K562 (cell line): ENCODE measurements around the gene POMP. TPM values are rescaled to one million over a fixed set of nuclear protein-coding genes. Genes with fewer than 3 reads are reported as not detected.
A peak's percentile ranks its signal among the peaks of the same experiment; 100 is the strongest.

Source experiments
- ATAC-seq: fragments of 200-7000 bp; cut with Tn5 transposase; 3 replicates; pipeline ENCODE4 v1.9.1; 2020; ENCODE audit warnings: moderate library complexity
- BruUV-seq: library from RNA; stranded (reverse); fragments of 400-500 nt; replicated peaks from 2 replicates; lab custom pipeline; 2021; lab: Mats Ljungman, UMichigan
- CTCF ChIA-PET: fragments of 300-600 bp; formaldehyde crosslinking; extraction: SDS; loops from one replicate; lab custom pipeline; 2021; ENCODE audit warnings: low intra/inter-chr PET ratio; lab: Yijun Ruan, JAX
- POLR2A ChIA-PET: fragments of 300-600, 350-650 bp; sonication (Branson Sonifier 250); formaldehyde crosslinking; extraction: SDS; loops from one replicate; lab custom pipeline; 2021; ENCODE audit warnings: antibody characterized with exemption, inconsistent platforms; lab: Yijun Ruan, JAX
- DNase-seq, 4 experiments: peaks; one replicate each; pipeline versions ENCODE4 v3.0.0 to v3.0.0-alpha.2; 2011 to 2018; ENCODE audit warnings: low spot score in 3 of 4, mixed read lengths in 3 of 4; ENCODE audit errors: extremely low read depth in 1 of 4
- FAIRE-seq: peaks from 2 replicates; lab custom pipeline; 2011; peaks lifted over from hg19 to GRCh38; lab: Jason Lieb, UNC
- H2AFZ ChIP-seq: 2 replicates; pipeline ENCODE4 v1.6.0; 2011; ENCODE audit warnings: low read depth, low read length, control low read depth, inconsistent platforms
- H3K27ac ChIP-seq: fragments of 200-600 bp; 3 replicates; pipeline ENCODE4 v1.8.0; 2011; ENCODE audit warnings: low read depth, mild to moderate bottlenecking, control low read depth, inconsistent platforms, low read length, moderate library complexity, mixed read lengths; ENCODE audit errors: extremely low read depth
- H3K27me3 ChIP-seq, 2 experiments: fragments of 300-600 bp in 1 of 2; 2 replicates in 1 of 2; 3 replicates in 1 of 2; pipeline versions ENCODE4 v1.6.0 to v1.8.0; 2011; ENCODE audit warnings: inconsistent platforms in 2 of 2, low read length in 2 of 2, mild to moderate bottlenecking in 1 of 2, mixed read lengths in 1 of 2, moderate library complexity in 1 of 2; ENCODE audit not compliant: control insufficient read depth in 2 of 2, insufficient read depth in 2 of 2
- H3K36me3 ChIP-seq: fragments of 300-600 bp; 3 replicates; pipeline ENCODE4 v1.8.0; 2011; ENCODE audit warnings: mild to moderate bottlenecking, low read length, inconsistent platforms; ENCODE audit not compliant: control insufficient read depth, insufficient read depth
- H3K4me1 ChIP-seq, 2 experiments: fragments of 200-600 bp in 1 of 2; replicated peaks in 1 of 2; 2 replicates in 1 of 2; 3 replicates in 1 of 2; pipeline versions ENCODE4 v1.5.1 to v1.8.0; 2011; ENCODE audit warnings: inconsistent platforms in 2 of 2, low read length in 2 of 2, mild to moderate bottlenecking in 1 of 2, mixed read lengths in 1 of 2, moderate library complexity in 1 of 2; ENCODE audit not compliant: control insufficient read depth in 2 of 2, insufficient read depth in 2 of 2
- H3K4me2 ChIP-seq: 2 replicates; pipeline ENCODE4 v1.6.1; 2011; ENCODE audit warnings: low read length, control low read depth, inconsistent platforms, mixed read lengths; ENCODE audit not compliant: insufficient read depth
- H3K4me3 ChIP-seq: fragments of 200-600 bp; sonication (generic), shearing (Covaris generic); 2 replicates; pipeline ENCODE4 v1.5.1; 2016; ENCODE audit warnings: control low read depth, inconsistent platforms
- H3K79me2 ChIP-seq: fragments of 200-600 bp; 3 replicates; pipeline ENCODE4 v1.8.0; 2011; ENCODE audit warnings: low read length, inconsistent platforms; ENCODE audit not compliant: control insufficient read depth, insufficient read depth
- H3K9ac ChIP-seq, 2 experiments: 2 replicates each; pipeline versions ENCODE4 v1.6.0 to v1.6.1; 2011; ENCODE audit warnings: low read depth in 2 of 2, low read length in 2 of 2, control low read depth in 1 of 2, inconsistent platforms in 1 of 2, mild to moderate bottlenecking in 1 of 2, mixed read lengths in 1 of 2; ENCODE audit not compliant: insufficient read depth in 1 of 2
- H3K9me1 ChIP-seq: one replicate; pipeline ENCODE4 v1.6.0; 2011; ENCODE audit warnings: inconsistent platforms, mild to moderate bottlenecking, low read length, moderate library complexity; ENCODE audit not compliant: control insufficient read depth, insufficient read depth
- H3K9me3 ChIP-seq: replicated peaks from 2 replicates; pipeline ENCODE4 v1.5.1; 2011; ENCODE audit warnings: low read depth, low read length, inconsistent platforms; ENCODE audit not compliant: control insufficient read depth, insufficient read depth
- H4K20me1 ChIP-seq: replicated peaks from 2 replicates; pipeline ENCODE4 v1.6.1; 2011; ENCODE audit warnings: low read length, inconsistent platforms, mixed read lengths; ENCODE audit not compliant: control insufficient read depth, insufficient read depth
- CBX2 ChIP-seq: fragments of 200-600 bp; sonication (generic); IDR thresholded peaks from one replicate; pipeline ENCODE4 v1.6.1; 2012; ENCODE audit warnings: mild to moderate bottlenecking, low read length, inconsistent platforms; ENCODE audit not compliant: insufficient read depth, poor library complexity, severe bottlenecking
- HMGXB4 ChIP-seq: sonication (generic); formaldehyde crosslinking; IDR thresholded peaks from 2 replicates; pipeline ENCODE4 v1.8.1; 2023; ENCODE audit warnings: mild to moderate bottlenecking, missing genetic modification reagents
- KLF13 ChIP-seq: fragments of 450-650 bp; IDR thresholded peaks from 2 replicates; pipeline ENCODE4 v1.6.1; 2016; ENCODE audit warnings: missing genetic modification characterization, low read depth, mild to moderate bottlenecking, missing compliant biosample characterization, moderate library complexity, borderline replicate concordance
- MBD2 ChIP-seq: sonication (generic); IDR thresholded peaks from 2 replicates; pipeline ENCODE4 v1.6.1; 2016; ENCODE audit warnings: low read depth, borderline replicate concordance
- RB1 ChIP-seq: fragments of 450-650 bp; IDR thresholded peaks from 2 replicates; pipeline ENCODE4 v1.6.1; 2017; ENCODE audit warnings: low read depth, mild to moderate bottlenecking
- THRAP3 ChIP-seq: fragments of 450-650 bp; IDR thresholded peaks from 2 replicates; pipeline ENCODE4 v1.6.1; 2016; ENCODE audit warnings: mild to moderate bottlenecking, inconsistent platforms, borderline replicate concordance
- TRIM24 ChIP-seq, 2 experiments: fragments of 450-650 bp; IDR thresholded peaks; 2 replicates each; pipeline ENCODE4 v1.6.1; 2016
- ZNF507 ChIP-seq: conservative IDR thresholded peaks from 2 replicates; pipeline ENCODE4 v1.6.1; 2017; ENCODE audit warnings: missing genetic modification characterization, missing compliant biosample characterization
- WGBS: fragments of 100-300 bp; shearing (Covaris generic); methylation state at CpG from one replicate; pipeline ENCODE4 v1.1.6; 2016; ENCODE audit warnings: low coverage, mixed read lengths; ENCODE audit not compliant: insufficient coverage; ENCODE audit errors: missing lambda C conversion rate; 5-methylcytosine and 5-hydroxymethylcytosine counted together
- in situ Hi-C: fragments of 300-500 bp; cut with MboI; formaldehyde crosslinking; loops from 4 replicates; pipeline ENCODE4 v1.15.0; 2018; ENCODE audit warnings: inconsistent platforms, mixed read lengths
- intact Hi-C: fragments of 100-400 bp; cut with micrococcal nuclease; formaldehyde crosslinking; loops from 2 replicates; pipeline ENCODE4 v1.14.2; 2022
- polyA plus RNA-seq, 8 experiments: library from polyadenylated mRNA; depleted of rRNA in 4 of 8; stranded (reverse) in 5 of 8; unstranded in 3 of 8; fragments of >200 nt; fragmentation: Nextera tagmentation in 2 of 8; fragmentation: Illumina TruSeq in 1 of 8; extraction: Ambion mirVana in 2 of 8; extraction: Trizol in 1 of 8; gene quantifications; 2 replicates each; pipeline versions ENCODE4 v1.2.1 to v1.2.3, GENCODE V29; 2011 to 2014; ENCODE audit warnings: inconsistent platforms in 1 of 8, missing spikeins in 1 of 8
- total RNA-seq, 7 experiments: library from RNA; depleted of rRNA in 6 of 7; stranded (reverse); fragments of >200 nt in 6 of 7; fragmentation: Illumina TruSeq in 2 of 7; extraction: Trizol in 2 of 7; gene quantifications; 2 replicates each; pipeline versions ENCODE4 v1.2.1 to v1.2.3, GENCODE V29; 2011 to 2021; ENCODE audit warnings: low replicate concordance in 1 of 7
- TF ChIP-seq, protein P1 (sequence below): fragments of 250-450 bp; sonication (Bioruptor Pico); IDR thresholded peaks from 2 replicates; pipeline ENCODE4 v1.9.0; 2021; ENCODE audit warnings: mild to moderate bottlenecking, inconsistent platforms
- TF ChIP-seq, protein P2 (sequence below), 2 experiments: fragments of 450-650 bp in 1 of 2; IDR thresholded peaks; 2 replicates each; pipeline ENCODE4 v1.6.1; 2011 to 2017; ENCODE audit warnings: low read depth in 2 of 2, antibody characterized with exemption in 1 of 2, borderline replicate concordance in 1 of 2, low read length in 1 of 2, mild to moderate bottlenecking in 1 of 2, mixed read lengths in 1 of 2; ENCODE audit not compliant: control insufficient read depth in 1 of 2
- TF ChIP-seq, protein P3 (sequence below): sonication (generic); formaldehyde crosslinking; IDR thresholded peaks from 2 replicates; pipeline ENCODE4 v1.8.0; 2022; ENCODE audit warnings: mild to moderate bottlenecking, missing genetic modification reagents

The POMP gene
- total and polyA plus RNA-seq, 9 of the 15 experiments (the other 6 are each of a cell fraction or from before 2014, with no cell fraction given): 69.2 to 647 (median 118) TPM

GRCh38 chr13:28658796-28659620 lies at the start of gene POMP (continued):
- peak in 1 of 2 experiments; percentile 53; a peak in 1 of 4 replicates for TF ChIP-seq TRIM24 (IDR thresholded peaks at IDR 0.05)
- TF ChIP-seq, protein P1, sequence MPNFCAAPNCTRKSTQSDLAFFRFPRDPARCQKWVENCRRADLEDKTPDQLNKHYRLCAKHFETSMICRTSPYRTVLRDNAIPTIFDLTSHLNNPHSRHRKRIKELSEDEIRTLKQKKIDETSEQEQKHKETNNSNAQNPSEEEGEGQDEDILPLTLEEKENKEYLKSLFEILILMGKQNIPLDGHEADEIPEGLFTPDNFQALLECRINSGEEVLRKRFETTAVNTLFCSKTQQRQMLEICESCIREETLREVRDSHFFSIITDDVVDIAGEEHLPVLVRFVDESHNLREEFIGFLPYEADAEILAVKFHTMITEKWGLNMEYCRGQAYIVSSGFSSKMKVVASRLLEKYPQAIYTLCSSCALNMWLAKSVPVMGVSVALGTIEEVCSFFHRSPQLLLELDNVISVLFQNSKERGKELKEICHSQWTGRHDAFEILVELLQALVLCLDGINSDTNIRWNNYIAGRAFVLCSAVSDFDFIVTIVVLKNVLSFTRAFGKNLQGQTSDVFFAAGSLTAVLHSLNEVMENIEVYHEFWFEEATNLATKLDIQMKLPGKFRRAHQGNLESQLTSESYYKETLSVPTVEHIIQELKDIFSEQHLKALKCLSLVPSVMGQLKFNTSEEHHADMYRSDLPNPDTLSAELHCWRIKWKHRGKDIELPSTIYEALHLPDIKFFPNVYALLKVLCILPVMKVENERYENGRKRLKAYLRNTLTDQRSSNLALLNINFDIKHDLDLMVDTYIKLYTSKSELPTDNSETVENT (CRISPR knock-in tag): peak; percentile 52
- TF ChIP-seq HMGXB4 (CRISPR knock-in tag): 0 out of 2 replicates have a peak, but pooled peaks have one; percentile 49
- TF ChIP-seq THRAP3: no peak

DNA sequence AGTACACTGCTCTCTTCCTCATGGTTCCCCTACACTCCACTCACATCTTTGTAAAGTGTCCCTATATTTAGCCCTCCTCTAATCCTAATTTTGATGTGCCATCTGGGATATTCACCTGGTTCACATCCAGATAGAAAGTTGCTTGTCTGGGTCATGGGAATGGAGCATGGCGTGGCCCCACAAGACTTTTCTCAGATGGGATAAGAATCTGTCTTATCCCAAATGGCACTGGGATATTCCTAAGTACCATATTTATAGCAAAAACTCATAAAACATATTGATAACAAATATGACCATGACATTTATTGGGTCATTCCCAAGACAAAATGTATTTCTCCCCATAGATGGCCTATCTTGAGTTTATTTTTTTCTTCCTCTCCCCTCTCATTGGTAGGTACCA lies 49.5 kb upstream of the POMP start:
- Histone ChIP-seq H2AFZ (no peak overlapping the region), H3K4me1 (peaks cover 0 to 24% of the 10 kb centered on the region in 2 experiments; a peak in 2 of 5 replicates), H3K79me2 (no peaks in the 10 kb centered on the region), H3K9ac (no peak overlapping the region), H3K4me2 (no peak overlapping the region), H4K20me1 (no peaks in the 10 kb centered on the region), H3K27me3 (no peaks in the 10 kb centered on the region), H3K27ac (no peak overlapping the region), H3K36me3 (no peaks in the 10 kb centered on the region), H3K9me3 (no peaks in the 10 kb centered on the region), H3K4me3 (no peak overlapping the region), H3K9me1 (no peaks in the 10 kb centered on the region)
- no TSS peak for BruUV-seq
- ChIA-PET CTCF (no interaction called here), POLR2A (no interaction called here)
- intact Hi-C loops (no loop called here), in situ Hi-C loops (no loop called here)
- no peak for FAIRE-seq
- WGBS: 67% methylated on average over 1 of the region's 1 CpG
- ATAC-seq: no peak
- no peak for DNase-seq
- TF ChIP-seq CBX2: no peak
- no peak for TF ChIP-seq ZNF507 (tag)
- no peak for TF ChIP-seq MBD2
- TF ChIP-seq, protein P2, sequence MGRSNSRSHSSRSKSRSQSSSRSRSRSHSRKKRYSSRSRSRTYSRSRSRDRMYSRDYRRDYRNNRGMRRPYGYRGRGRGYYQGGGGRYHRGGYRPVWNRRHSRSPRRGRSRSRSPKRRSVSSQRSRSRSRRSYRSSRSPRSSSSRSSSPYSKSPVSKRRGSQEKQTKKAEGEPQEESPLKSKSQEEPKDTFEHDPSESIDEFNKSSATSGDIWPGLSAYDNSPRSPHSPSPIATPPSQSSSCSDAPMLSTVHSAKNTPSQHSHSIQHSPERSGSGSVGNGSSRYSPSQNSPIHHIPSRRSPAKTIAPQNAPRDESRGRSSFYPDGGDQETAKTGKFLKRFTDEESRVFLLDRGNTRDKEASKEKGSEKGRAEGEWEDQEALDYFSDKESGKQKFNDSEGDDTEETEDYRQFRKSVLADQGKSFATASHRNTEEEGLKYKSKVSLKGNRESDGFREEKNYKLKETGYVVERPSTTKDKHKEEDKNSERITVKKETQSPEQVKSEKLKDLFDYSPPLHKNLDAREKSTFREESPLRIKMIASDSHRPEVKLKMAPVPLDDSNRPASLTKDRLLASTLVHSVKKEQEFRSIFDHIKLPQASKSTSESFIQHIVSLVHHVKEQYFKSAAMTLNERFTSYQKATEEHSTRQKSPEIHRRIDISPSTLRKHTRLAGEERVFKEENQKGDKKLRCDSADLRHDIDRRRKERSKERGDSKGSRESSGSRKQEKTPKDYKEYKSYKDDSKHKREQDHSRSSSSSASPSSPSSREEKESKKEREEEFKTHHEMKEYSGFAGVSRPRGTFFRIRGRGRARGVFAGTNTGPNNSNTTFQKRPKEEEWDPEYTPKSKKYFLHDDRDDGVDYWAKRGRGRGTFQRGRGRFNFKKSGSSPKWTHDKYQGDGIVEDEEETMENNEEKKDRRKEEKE (IDR thresholded peaks at IDR 0.05; ENCODE audit: borderline replicate concordance in 1 of 2, control insufficient read depth in 1 of 2, low read depth in 2 of 2, low read length in 1 of 2): no peak
- TF ChIP-seq KLF13 (tag): no peak
- TF ChIP-seq RB1: no peak
- TF ChIP-seq, protein P3, sequence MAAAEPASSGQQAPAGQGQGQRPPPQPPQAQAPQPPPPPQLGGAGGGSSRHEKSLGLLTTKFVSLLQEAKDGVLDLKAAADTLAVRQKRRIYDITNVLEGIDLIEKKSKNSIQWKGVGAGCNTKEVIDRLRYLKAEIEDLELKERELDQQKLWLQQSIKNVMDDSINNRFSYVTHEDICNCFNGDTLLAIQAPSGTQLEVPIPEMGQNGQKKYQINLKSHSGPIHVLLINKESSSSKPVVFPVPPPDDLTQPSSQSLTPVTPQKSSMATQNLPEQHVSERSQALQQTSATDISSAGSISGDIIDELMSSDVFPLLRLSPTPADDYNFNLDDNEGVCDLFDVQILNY (CRISPR knock-in tag): no peak
